BE2C (cell line): ENCODE measurements around the gene TGFB1.

Source experiments
- DNase-seq: peaks from one replicate; pipeline ENCODE4 v3.0.0-alpha.2; 2020
- H3K27me3 ChIP-seq: fragments of 250-450 bp; sonication (Bioruptor Pico); 2 replicates; pipeline ENCODE4 v1.5.1; 2020; ENCODE audit warnings: mild to moderate bottlenecking
- H3K36me3 ChIP-seq: fragments of 250-450 bp; sonication (Bioruptor Pico); 2 replicates; pipeline ENCODE4 v1.5.1; 2020; ENCODE audit warnings: mild to moderate bottlenecking
- H3K4me1 ChIP-seq: fragments of 250-450 bp; sonication (Bioruptor Pico); 2 replicates; pipeline ENCODE4 v1.5.1; 2020
- H3K4me3 ChIP-seq: 2 replicates; pipeline ENCODE4 v1.5.1; 2011; ENCODE audit warnings: low read depth, low read length
- H3K9me3 ChIP-seq: fragments of 250-450 bp; sonication (Bioruptor Pico); 2 replicates; pipeline ENCODE4 v1.5.1; 2020
- TF ChIP-seq, protein P1 (sequence below): IDR thresholded peaks from 2 replicates; pipeline ENCODE4 v1.5.1; 2012; ENCODE audit warnings: mild to moderate bottlenecking, low read depth, low read length

Gene TGFB1

DNA sequence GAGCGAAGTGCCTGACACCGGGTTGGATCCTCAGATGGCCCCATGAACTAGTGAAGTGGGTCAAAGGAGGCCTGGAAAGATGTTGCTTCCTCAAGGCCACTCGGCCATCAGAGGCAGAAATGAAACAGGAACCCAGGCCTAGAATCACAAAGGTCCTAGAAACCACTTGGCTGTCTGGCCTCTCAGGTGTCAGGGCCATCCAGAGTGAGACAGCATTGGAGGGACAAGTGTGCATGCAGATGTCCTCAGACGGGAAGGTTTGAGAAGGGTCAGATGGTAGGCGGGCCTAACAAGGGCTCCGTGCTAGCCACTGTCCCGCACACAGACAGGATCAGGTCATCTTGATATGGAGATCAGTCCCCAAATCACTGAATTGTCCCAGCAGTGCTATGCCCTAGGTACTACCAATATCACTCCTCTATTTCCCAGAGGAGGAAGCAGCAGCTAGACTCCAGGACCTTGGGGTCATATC, 29.5 kb downstream of the TGFB1 start:
- no peak overlapping the region for H3K4me3 ChIP-seq
- peaks cover 6% of the 10 kb centered on the region for H3K36me3 ChIP-seq
- H3K27me3 ChIP-seq: no peaks in the 10 kb centered on the region
- H3K9me3 ChIP-seq: no peaks in the 10 kb centered on the region
- DNase-seq: no peak
- TF ChIP-seq, protein P1, sequence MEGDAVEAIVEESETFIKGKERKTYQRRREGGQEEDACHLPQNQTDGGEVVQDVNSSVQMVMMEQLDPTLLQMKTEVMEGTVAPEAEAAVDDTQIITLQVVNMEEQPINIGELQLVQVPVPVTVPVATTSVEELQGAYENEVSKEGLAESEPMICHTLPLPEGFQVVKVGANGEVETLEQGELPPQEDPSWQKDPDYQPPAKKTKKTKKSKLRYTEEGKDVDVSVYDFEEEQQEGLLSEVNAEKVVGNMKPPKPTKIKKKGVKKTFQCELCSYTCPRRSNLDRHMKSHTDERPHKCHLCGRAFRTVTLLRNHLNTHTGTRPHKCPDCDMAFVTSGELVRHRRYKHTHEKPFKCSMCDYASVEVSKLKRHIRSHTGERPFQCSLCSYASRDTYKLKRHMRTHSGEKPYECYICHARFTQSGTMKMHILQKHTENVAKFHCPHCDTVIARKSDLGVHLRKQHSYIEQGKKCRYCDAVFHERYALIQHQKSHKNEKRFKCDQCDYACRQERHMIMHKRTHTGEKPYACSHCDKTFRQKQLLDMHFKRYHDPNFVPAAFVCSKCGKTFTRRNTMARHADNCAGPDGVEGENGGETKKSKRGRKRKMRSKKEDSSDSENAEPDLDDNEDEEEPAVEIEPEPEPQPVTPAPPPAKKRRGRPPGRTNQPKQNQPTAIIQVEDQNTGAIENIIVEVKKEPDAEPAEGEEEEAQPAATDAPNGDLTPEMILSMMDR: no peak
- peaks cover 67% of the 10 kb centered on the region for H3K4me1 ChIP-seq

DNA sequence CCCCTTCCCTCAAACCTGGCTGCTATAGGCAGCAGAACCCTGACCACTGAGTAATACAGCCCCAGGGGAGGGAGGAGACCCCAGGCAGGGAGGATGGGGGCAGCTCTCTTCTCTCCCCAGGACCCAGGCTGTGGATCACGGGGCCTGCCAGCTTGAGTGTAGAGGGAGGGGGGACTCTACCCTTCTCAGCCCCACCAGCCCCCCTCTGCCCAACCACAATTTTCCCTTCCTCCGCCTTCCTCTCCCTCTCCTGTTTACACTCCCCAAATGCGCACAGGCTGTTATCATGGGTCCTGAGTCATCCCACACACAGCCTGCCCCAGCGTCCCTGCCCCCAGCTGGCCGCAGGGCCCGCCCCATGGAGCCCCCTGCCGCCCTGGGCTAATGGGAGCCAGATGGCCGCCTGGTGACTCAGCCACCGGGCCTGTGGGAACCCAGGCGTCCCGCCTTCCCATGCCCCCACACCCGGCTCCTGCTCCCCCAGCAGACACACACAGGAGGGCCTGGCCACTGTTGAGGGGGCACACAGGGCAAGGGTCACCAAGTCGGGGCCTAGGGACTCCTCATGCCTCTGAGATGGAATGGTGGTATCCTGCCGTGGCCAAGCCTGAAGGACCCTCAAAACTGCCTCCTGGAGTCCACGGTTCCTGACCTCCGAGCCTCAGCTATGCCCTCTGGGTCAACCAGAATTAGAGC, 30.1 kb downstream of the TGFB1 start:
- Histone ChIP-seq H3K4me3 (peak overlapping the region; percentile 4; the same call in 1 of the 2 replicates), H3K9me3 (no peaks in the 10 kb centered on the region), H3K4me1 (peaks cover 64% of the 10 kb centered on the region), H3K36me3 (peaks cover 13% of the 10 kb centered on the region), H3K27me3 (no peaks in the 10 kb centered on the region)
- DNase-seq: peak; percentile 92
- TF ChIP-seq, protein P1: no peak

DNA sequence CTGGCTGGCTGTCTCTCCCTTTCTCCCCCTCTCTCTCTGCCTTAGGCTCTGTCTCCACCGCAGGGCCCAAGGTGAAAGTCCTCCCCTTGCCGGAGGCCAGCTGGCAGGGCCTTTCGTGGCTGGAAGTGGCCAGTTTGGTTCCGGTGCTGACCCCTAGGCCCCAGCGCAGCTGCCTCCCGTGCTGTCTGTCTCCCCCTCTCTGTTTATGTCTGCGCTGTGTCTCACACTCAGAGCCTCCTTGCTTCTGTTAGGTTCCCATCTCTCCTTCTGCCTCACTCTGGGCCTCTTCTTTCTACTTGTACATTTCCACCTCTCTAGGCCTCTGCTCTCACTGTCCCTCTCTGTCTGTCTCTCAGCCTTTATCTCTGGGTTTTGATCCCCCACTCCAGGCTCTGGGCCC, 30.7 kb downstream of the TGFB1 start:
- Histone ChIP-seq H3K4me3 (peak overlapping the region; percentile 23; the same call in 1 of the 2 replicates), H3K4me1 (peaks cover 60% of the 10 kb centered on the region), H3K9me3 (no peaks in the 10 kb centered on the region), H3K27me3 (no peaks in the 10 kb centered on the region), H3K36me3 (peaks cover 18% of the 10 kb centered on the region)
- TF ChIP-seq, protein P1: no peak
- DNase-seq: no peak

DNA sequence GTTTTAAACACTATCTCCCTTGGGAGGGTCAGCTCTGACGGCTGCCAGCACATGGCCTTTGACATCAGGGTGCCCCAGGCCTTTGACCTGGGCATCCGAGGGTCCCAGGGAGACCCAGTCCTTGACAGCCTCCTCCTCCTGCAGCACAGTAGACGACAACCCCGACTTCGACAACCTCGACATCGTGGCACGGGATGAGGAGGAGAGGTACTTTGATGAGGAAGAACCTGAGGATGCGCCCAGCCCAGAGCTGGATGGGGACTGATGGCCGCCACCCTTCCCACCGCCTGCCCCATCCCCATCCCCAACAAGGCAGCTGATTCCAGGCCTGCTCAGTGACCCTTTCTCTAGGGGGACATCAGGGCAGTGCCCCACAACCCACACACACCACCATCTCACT, 31.3 kb downstream of the TGFB1 start:
- TF ChIP-seq, protein P1: no peak
- H3K9me3 ChIP-seq: no peaks in the 10 kb centered on the region
- peaks cover 19% of the 10 kb centered on the region for H3K36me3 ChIP-seq
- H3K27me3 ChIP-seq: no peaks in the 10 kb centered on the region
- H3K4me3 ChIP-seq: no peak overlapping the region
- no peak for DNase-seq
- peaks cover 54% of the 10 kb centered on the region for H3K4me1 ChIP-seq

DNA sequence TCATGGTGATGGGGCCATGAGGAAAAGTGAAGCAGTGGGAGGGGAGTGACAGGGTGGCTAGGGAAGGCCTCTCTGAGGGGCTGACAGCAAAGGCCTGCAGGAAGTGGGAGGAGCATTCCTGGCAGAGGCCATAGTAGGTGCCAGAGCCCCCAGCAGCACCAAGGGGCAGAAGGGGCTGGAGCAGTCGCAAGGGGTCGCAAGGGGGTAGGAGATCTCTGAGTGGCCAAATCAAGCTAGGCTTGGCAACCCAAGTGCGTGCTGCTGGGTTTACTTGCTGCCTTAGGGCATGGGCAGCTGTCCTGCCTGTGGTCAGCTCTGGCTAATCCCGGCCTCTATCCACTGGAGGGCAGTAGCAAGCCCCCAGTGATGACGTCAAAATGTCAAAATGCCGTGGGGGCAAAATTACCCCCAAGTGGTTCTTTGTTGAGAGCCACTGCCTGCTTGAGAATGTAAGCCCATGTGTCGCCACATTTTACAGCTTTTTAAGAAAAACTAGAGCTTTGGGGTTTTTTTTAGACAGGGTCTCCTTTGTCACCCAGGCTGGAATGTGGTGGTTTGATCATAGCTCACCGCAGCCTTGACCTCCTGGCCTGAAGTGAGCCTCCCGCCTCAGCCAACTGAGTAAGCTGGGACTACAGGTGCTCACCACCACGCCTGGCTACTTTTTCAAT, 32.0 kb downstream of the TGFB1 start:
- peak; percentile 71 for DNase-seq
- TF ChIP-seq, protein P1: peak; percentile 76
- H3K36me3 ChIP-seq: peaks cover 25% of the 10 kb centered on the region

DNA sequence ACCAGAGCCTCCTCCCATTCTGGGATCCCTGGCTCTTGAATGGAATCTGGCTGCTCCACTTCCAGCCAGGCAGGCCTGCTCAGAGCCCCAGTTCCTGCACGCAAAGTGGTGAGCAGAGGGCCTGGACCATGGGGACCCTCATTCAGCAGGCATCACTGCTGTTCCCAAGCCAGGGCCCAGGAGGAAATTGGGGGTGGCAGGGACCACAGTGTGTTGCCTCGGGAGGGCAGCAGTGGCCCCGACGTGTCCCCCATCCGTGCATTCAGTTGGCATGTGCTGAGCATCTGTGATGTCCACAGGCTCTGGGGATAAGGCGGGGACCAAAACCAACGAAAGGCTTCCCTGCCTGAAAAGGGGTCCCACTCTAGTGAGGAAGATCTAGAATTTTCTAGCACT, 32.5 kb downstream of the TGFB1 start:
- Histone ChIP-seq H3K36me3 (peaks cover 30% of the 10 kb centered on the region), H3K9me3 (no peaks in the 10 kb centered on the region), H3K4me1 (peaks cover 44% of the 10 kb centered on the region), H3K4me3 (no peak overlapping the region), H3K27me3 (no peaks in the 10 kb centered on the region)
- DNase-seq: no peak
- TF ChIP-seq, protein P1: no peak

More for the DNA sequence above, 32.0 kb downstream of the TGFB1 start:
- H3K9me3 ChIP-seq: no peaks in the 10 kb centered on the region
- H3K27me3 ChIP-seq: no peaks in the 10 kb centered on the region
- peaks cover 47% of the 10 kb centered on the region for H3K4me1 ChIP-seq
- H3K4me3 ChIP-seq: no peak overlapping the region
